ENCODE data around the gene SLC13A5. TPM values are rescaled to one million over a fixed set of nuclear protein-coding genes. Genes with fewer than 3 reads are reported as not detected.
"Not testable (repeated sequence)": the region's sequence is repeated elsewhere in the genome, so short reads cannot be mapped to it uniquely, and the experiment has no call there.

Gene SLC13A5
- total RNA-seq, 1 experiment from 2014 or later, result 0.07 TPM

- TF ChIP-seq CTCF (IDR thresholded peaks at IDR 0.05 in 2 of 3, conservative IDR thresholded peaks at IDR 0.05 in 1 of 3; ENCODE audit: borderline replicate concordance in 1 of 3, insufficient read depth in 1 of 3, low read depth in 2 of 3, low read length in 2 of 3), result no peak
- no peak for TF ChIP-seq SRF (IDR thresholded peaks at IDR 0.05; ENCODE audit: low read depth)
- no peak for TF ChIP-seq FOSL1 (IDR thresholded peaks at IDR 0.05; ENCODE audit: low read depth)
- no peak for TF ChIP-seq EGR1 (IDR thresholded peaks at IDR 0.05; ENCODE audit: low read depth)
These were observed 18.1 kb downstream of the SLC13A5 start (continued) for GRCh38 chr17:6695051-6695450.

GRCh38 chr17:6691958-6692357 lies 21.2 kb downstream of the SLC13A5 start:
- H3K79me2 ChIP-seq (ENCODE audit: insufficient read depth, low read length); H3K27ac ChIP-seq (ENCODE audit: low read depth, low read length); H3K9ac ChIP-seq (ENCODE audit: low read length); H3K9me3 ChIP-seq (ENCODE audit: control insufficient read depth in 1 of 2, insufficient read depth in 1 of 2, low read depth in 1 of 2, low read length in 2 of 2); H3K4me1 ChIP-seq (ENCODE audit: control insufficient read depth in 1 of 2, insufficient read depth in 2 of 2, low read length in 2 of 2); H2AFZ ChIP-seq (ENCODE audit: low read depth, low read length, poor library complexity, severe bottlenecking); H3K4me3 ChIP-seq (replicated peaks in 1 of 2; ENCODE audit: low read depth in 1 of 2, low read length in 2 of 2); H4K20me1 ChIP-seq (ENCODE audit: insufficient read depth); H3K4me2 ChIP-seq (ENCODE audit: low read length); H3K9me2 ChIP-seq (ENCODE audit: insufficient read depth); POLR2A ChIA-PET; BruUV-seq (replicated peaks); RAD21 ChIA-PET (ENCODE audit: low non-redundant PET in 1 of 2, low total read pairs in 2 of 2, uncharacterized antibody in 2 of 2, unreplicated experiment in 2 of 2); H3K36me3 ChIP-seq (ENCODE audit: control insufficient read depth in 1 of 2, insufficient read depth in 2 of 2, low read length in 2 of 2); intact Hi-C loops (cut with micrococcal nuclease); ATAC-seq; DNase-seq (ENCODE audit: low read depth, low spot score): not testable (repeated sequence)
- peaks cover 14% of the 10 kb centered on the region; the same call in 1 of the 2 replicates for H3K27me3 ChIP-seq (ENCODE audit: insufficient read depth, low read length)
- CTCF ChIA-PET, result interaction anchor here (1.2 kb wide), 1 partner anchor 10 kb away, joined by 3 read pairs; no protein-coding TSS in a partner anchor

- POLR2A ChIA-PET, result no interaction called here
- H3K9ac ChIP-seq (ENCODE audit: low read length), result no peak overlapping the region
- H2AFZ ChIP-seq (ENCODE audit: low read depth, low read length, poor library complexity, severe bottlenecking), result no peak overlapping the region
- H3K27me3 ChIP-seq (ENCODE audit: insufficient read depth, low read length), result peaks cover 14% of the 10 kb centered on the region; the same call in 1 of the 2 replicates
- no peaks in the 10 kb centered on the region for H3K36me3 ChIP-seq (ENCODE audit: control insufficient read depth in 1 of 2, insufficient read depth in 2 of 2, low read length in 2 of 2)
- H3K4me1 ChIP-seq (ENCODE audit: control insufficient read depth in 1 of 2, insufficient read depth in 2 of 2, low read length in 2 of 2), result no peaks in the 10 kb centered on the region
- DNase-seq (ENCODE audit: low read depth, low spot score), result no peak
- no TSS peak for BruUV-seq (replicated peaks)
- no peak overlapping the region for H3K27ac ChIP-seq (ENCODE audit: low read depth, low read length)
- H3K9me3 ChIP-seq (ENCODE audit: control insufficient read depth in 1 of 2, insufficient read depth in 1 of 2, low read depth in 1 of 2, low read length in 2 of 2), result no peaks in the 10 kb centered on the region
- H3K4me2 ChIP-seq (ENCODE audit: low read length), result no peak overlapping the region
- H3K9me2 ChIP-seq (ENCODE audit: insufficient read depth), result no peaks in the 10 kb centered on the region
- CTCF ChIA-PET, result interaction anchor here (1.2 kb wide), 1 partner anchor 10 kb away, joined by 3 read pairs; no protein-coding TSS in a partner anchor
- ATAC-seq, result no peak
- no peak for TF ChIP-seq EGR1 (IDR thresholded peaks at IDR 0.05; ENCODE audit: low read depth)
- no peak for TF ChIP-seq ELF1 (IDR thresholded peaks at IDR 0.05; ENCODE audit: borderline replicate concordance, low read depth)
- TF ChIP-seq POLR2AphosphoS5 (IDR thresholded peaks at IDR 0.05; ENCODE audit: low read depth, low read length), result no peak
- no peak for TF ChIP-seq EZH2phosphoT487 (IDR thresholded peaks at IDR 0.05; ENCODE audit: borderline replicate concordance)
- TF ChIP-seq SIN3A (IDR thresholded peaks at IDR 0.05; ENCODE audit: low read depth), result no peak
- TF ChIP-seq ZNF274 (IDR thresholded peaks at IDR 0.05; ENCODE audit: low read depth, low read length), result no peak
- TF ChIP-seq EZH2 (IDR thresholded peaks at IDR 0.05), result no peak
- TF ChIP-seq RAD21 (IDR thresholded peaks at IDR 0.05; ENCODE audit: low read depth), result no peak
- no peak for TF ChIP-seq TCF7L2 (IDR thresholded peaks at IDR 0.05; ENCODE audit: borderline replicate concordance, extremely low read depth, insufficient read depth, insufficient read length)
- no peak for TF ChIP-seq POLR2A (IDR thresholded peaks at IDR 0.05; ENCODE audit: borderline replicate concordance, extremely low read depth, insufficient read depth, insufficient read length)
- no peak for TF ChIP-seq ZFX (IDR thresholded peaks at IDR 0.05)
- no peak for TF ChIP-seq CBX3 (IDR thresholded peaks at IDR 0.05; ENCODE audit: low read depth)
- TF ChIP-seq JUND (IDR thresholded peaks at IDR 0.05), result no peak
- intact Hi-C loops (cut with micrococcal nuclease), result no loop called here
- RAD21 ChIA-PET (ENCODE audit: low non-redundant PET in 1 of 2, low total read pairs in 2 of 2, uncharacterized antibody in 2 of 2, unreplicated experiment in 2 of 2), result no interaction called here
- H3K79me2 ChIP-seq (ENCODE audit: insufficient read depth, low read length), result no peaks in the 10 kb centered on the region
- no peak overlapping the region for H3K4me3 ChIP-seq (replicated peaks in 1 of 2; ENCODE audit: low read depth in 1 of 2, low read length in 2 of 2)
- no peaks in the 10 kb centered on the region for H4K20me1 ChIP-seq (ENCODE audit: insufficient read depth)
These were observed 21.6 kb downstream of the SLC13A5 start for GRCh38 chr17:6691546-6691945.
